Naive thymus-derived CD4-positive, alpha-beta T cell (primary cell): ENCODE data around the gene IFRD2. TPM values are rescaled to one million over a fixed set of nuclear protein-coding genes. Genes with fewer than 3 reads are reported as not detected.

Experiments used
- ATAC-seq: fragments of 150-1000 bp; cut with Tn5 transposase; 2 replicates; pipeline ENCODE4 v1.10.0; 2021; ENCODE audit warnings: mild to moderate bottlenecking, moderate library complexity
- CTCF ChIA-PET: fragments of 350-600 bp; sonication (Branson Sonifier 250); formaldehyde crosslinking; loops from one replicate; lab custom pipeline; 2021; ENCODE audit warnings: antibody characterized with exemption; lab: Charles Lee
- POLR2A ChIA-PET: fragments of 350-600 bp; sonication (Branson Sonifier 250); formaldehyde crosslinking; loops from one replicate; lab custom pipeline; 2021; ENCODE audit warnings: antibody characterized with exemption, inconsistent platforms; lab: Charles Lee
- DNase-seq, 9 donors: peaks; one replicate each; pipeline versions ENCODE4 v3.0.0 to v3.0.0-alpha.2; 2020 to 2022; ENCODE audit warnings: mixed read lengths in 1 of 9
- H3K27ac ChIP-seq: one replicate; pipeline ENCODE4 v1.7.0; 2013; ENCODE audit warnings: mild to moderate bottlenecking, low read depth, low read length, moderate library complexity
- H3K27me3 ChIP-seq, 2 donors: one replicate each; pipeline ENCODE4 v1.7.0; 2013; ENCODE audit warnings: low read length in 2 of 2, mild to moderate bottlenecking in 2 of 2, moderate library complexity in 2 of 2; ENCODE audit not compliant: control insufficient read depth in 2 of 2, insufficient read depth in 2 of 2
- H3K36me3 ChIP-seq, 3 experiments: 1 replicate in 2 of 3; 2 replicates in 1 of 3; pipeline ENCODE4 v1.7.0; 2013; ENCODE audit warnings: low read length in 3 of 3, mild to moderate bottlenecking in 3 of 3, moderate library complexity in 1 of 3; ENCODE audit not compliant: insufficient read depth in 3 of 3, control insufficient read depth in 2 of 3
- H3K4me1 ChIP-seq, 2 donors: one replicate each; pipeline ENCODE4 v1.7.0; 2013; ENCODE audit warnings: low read length in 2 of 2, mild to moderate bottlenecking in 2 of 2, moderate library complexity in 1 of 2; ENCODE audit not compliant: control insufficient read depth in 2 of 2, insufficient read depth in 2 of 2
- H3K4me3 ChIP-seq: 2 replicates; pipeline ENCODE4 v1.7.0; 2013; ENCODE audit warnings: mild to moderate bottlenecking, low read length
- H3K9me3 ChIP-seq, 3 experiments: 1 replicate in 2 of 3; 2 replicates in 1 of 3; pipeline ENCODE4 v1.7.0; 2013; ENCODE audit warnings: low read length in 3 of 3; ENCODE audit not compliant: control insufficient read depth in 2 of 3
- H3K27ac Mint-ChIP-seq, 9 donors: one replicate each; pipeline ENCODE4 v1.8.0; 2020 to 2022; ENCODE audit warnings: mixed read lengths in 9 of 9, mild to moderate bottlenecking in 8 of 9, moderate library complexity in 5 of 9, inconsistent platforms in 2 of 9
- H3K27me3 Mint-ChIP-seq, 5 donors: one replicate each; pipeline ENCODE4 v1.8.0; 2021 to 2022; ENCODE audit warnings: mixed read lengths in 5 of 5, mild to moderate bottlenecking in 1 of 5
- H3K36me3 Mint-ChIP-seq, 5 donors: one replicate each; pipeline ENCODE4 v1.8.0; 2020 to 2022; ENCODE audit warnings: mixed read lengths in 5 of 5, mild to moderate bottlenecking in 3 of 5, inconsistent platforms in 1 of 5
- H3K4me1 Mint-ChIP-seq, 7 donors: one replicate each; pipeline ENCODE4 v1.8.0; 2020 to 2022; ENCODE audit warnings: mixed read lengths in 7 of 7, mild to moderate bottlenecking in 3 of 7, inconsistent platforms in 1 of 7
- H3K4me3 Mint-ChIP-seq, 10 donors: one replicate each; pipeline ENCODE4 v1.8.0; 2020 to 2022; ENCODE audit warnings: mild to moderate bottlenecking in 10 of 10, mixed read lengths in 10 of 10, moderate library complexity in 6 of 10, inconsistent platforms in 2 of 10
- H3K9me3 Mint-ChIP-seq, 11 donors: one replicate each; pipeline ENCODE4 v1.8.0; 2020 to 2022; ENCODE audit warnings: mixed read lengths in 11 of 11, mild to moderate bottlenecking in 4 of 11, inconsistent platforms in 1 of 11, moderate library complexity in 1 of 11
- intact Hi-C, 2 donors: fragments of 100-400 bp; cut with micrococcal nuclease; formaldehyde crosslinking; loops; one replicate each; pipeline ENCODE4 v1.15.1; 2023
- polyA plus RNA-seq, 2 donors: library from polyadenylated mRNA; unstranded; fragments of 300-500 nt; fragmentation: Illumina TruSeq; gene quantifications; one replicate each; pipeline ENCODE4 v1.2.3, GENCODE V29; 2021
- total RNA-seq, 6 experiments: library from RNA in 5 of 6; stranded (reverse) in 5 of 6; gene quantifications; 1 replicate in 5 of 6; 2 replicates in 1 of 6; pipeline ENCODE4 v1.2.3 and lab custom pipeline; 2021 to 2026

Gene IFRD2
- total and polyA plus RNA-seq, 7 experiments from 2014 or later, result 53.7 to 85.1 (median 64.7) TPM

- H3K4me1 Mint-ChIP-seq, result peaks cover 14 to 36% (median 22%) of the 10 kb centered on the region in 7 donors
- no peaks in the 10 kb centered on the region for H3K9me3 Mint-ChIP-seq
- ChIA-PET CTCF (interaction anchor here (0.6 to 1.7 kb wide), 6 partner anchors 25 to 216 kb away, joined by 3 to 6 read pairs (median 4); partner anchors contain the start of gene HYAL2), POLR2A (interaction anchor here (0.8 to 4.8 kb wide), 11 partner anchors 14 to 67 kb away, joined by 3 to 41 read pairs (median 9); partner anchors contain the start of genes CYB561D2, GNAI2, NPRL2 and RASSF1)
- peak overlapping the region; percentile 86 for H3K27ac ChIP-seq
- no peaks in the 10 kb centered on the region for H3K9me3 ChIP-seq
- ATAC-seq, result no peak
- peak overlapping the region; percentile 84 to 99 (median 97) for H3K4me3 Mint-ChIP-seq
- peak overlapping the region; percentile 75 to 100 (median 99) for H3K27ac Mint-ChIP-seq
- H3K27me3 Mint-ChIP-seq, result no peaks in the 10 kb centered on the region
- peaks cover 0 to 7% (median 0%) of the 10 kb centered on the region in 3 experiments for H3K36me3 ChIP-seq
- no peak for DNase-seq
- intact Hi-C loops, result loop anchor here (2.0 to 10.0 kb wide), 12 partner anchors 31 to 1823 kb away; partner anchors contain the start of genes APEH (in 1 of the 2), CISH (in 1 of the 2), DUSP7 (in 1 of the 2) and INKA1 (in 1 of the 2)
- H3K27me3 ChIP-seq, result no peaks in the 10 kb centered on the region
- H3K4me3 ChIP-seq, result peak overlapping the region; percentile 97
- H3K36me3 Mint-ChIP-seq, result peaks cover 0 to 1% (median 0%) of the 10 kb centered on the region in 5 donors
- peaks cover 19 to 20% of the 10 kb centered on the region in 2 donors for H3K4me1 ChIP-seq
Observed at GRCh38 chr3:50297896-50298725, 5.9 kb upstream of the IFRD2 start.

DNA sequence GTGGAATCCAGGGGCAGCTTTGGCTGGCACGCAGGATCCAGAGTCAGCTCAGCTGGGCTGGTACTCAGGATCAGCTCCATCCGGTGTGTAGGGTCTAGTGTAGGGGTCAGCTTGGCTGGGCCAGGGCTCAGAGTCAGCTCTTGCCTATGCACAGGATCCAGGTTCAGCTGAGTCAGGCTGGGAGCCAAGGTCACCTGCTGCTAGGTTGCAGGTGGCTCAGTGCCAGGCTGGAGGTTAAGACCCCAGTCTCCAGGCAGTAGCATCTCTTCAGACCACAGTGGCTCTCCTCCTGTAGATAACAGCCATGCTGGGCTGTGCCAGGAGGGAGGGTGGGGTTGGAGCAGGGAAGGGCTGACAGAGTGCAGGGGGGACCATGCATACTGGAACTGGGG lies 5.2 kb upstream of the IFRD2 start:
- H3K36me3 ChIP-seq, result peaks cover 0 to 7% (median 0%) of the 10 kb centered on the region in 3 experiments
- peak overlapping the region in 6 of 9 donors; percentile 28 to 99 (median 97) for H3K27ac Mint-ChIP-seq
- H3K27ac ChIP-seq, result peak overlapping the region; percentile 86
- ChIA-PET POLR2A (interaction anchor here (1.1 to 4.8 kb wide), 5 partner anchors 13 to 53 kb away, joined by 3 to 41 read pairs (median 24); partner anchors contain the start of genes CYB561D2, LSMEM2, NPRL2 and TUSC2), CTCF (interaction anchor here (1.2 kb wide), 1 partner anchor 51 kb away, joined by 4 read pairs; no protein-coding TSS in a partner anchor)
- no peaks in the 10 kb centered on the region for H3K9me3 ChIP-seq
- DNase-seq (no peak), ATAC-seq (no peak)
- H3K27me3 Mint-ChIP-seq, result no peaks in the 10 kb centered on the region
- H3K4me1 Mint-ChIP-seq, result peaks cover 21 to 43% (median 28%) of the 10 kb centered on the region in 7 donors
- peaks cover 0 to 1% (median 0%) of the 10 kb centered on the region in 5 donors for H3K36me3 Mint-ChIP-seq
- no peaks in the 10 kb centered on the region for H3K9me3 Mint-ChIP-seq
- intact Hi-C loops, result loop anchor here (5.0 to 10.0 kb wide), 9 partner anchors 213 to 1823 kb away; partner anchors contain the start of genes APEH (in 1 of the 2), CISH (in 1 of the 2), DUSP7 (in 1 of the 2) and INKA1 (in 1 of the 2)
- H3K27me3 ChIP-seq, result no peaks in the 10 kb centered on the region
- H3K4me3 Mint-ChIP-seq, result peak overlapping the region in 7 of 10 donors; percentile 27 to 99 (median 85)
- peaks cover 24 to 25% of the 10 kb centered on the region in 2 donors for H3K4me1 ChIP-seq
- H3K4me3 ChIP-seq, result no peak overlapping the region

GRCh38 chr3:50296721-50297383 lies 4.6 kb upstream of the IFRD2 start:
- Histone ChIP-seq H3K9me3 (no peaks in the 10 kb centered on the region), H3K27me3 (no peaks in the 10 kb centered on the region), H3K27ac (no peak overlapping the region), H3K4me3 (no peak overlapping the region), H3K36me3 (peaks cover 0 to 11% (median 0%) of the 10 kb centered on the region in 3 experiments), H3K4me1 (peaks cover 24 to 25% of the 10 kb centered on the region in 2 donors)
- POLR2A ChIA-PET, result interaction anchor here (1.1 to 3.9 kb wide), 3 partner anchors 18 to 31 kb away, joined by 3 to 31 read pairs (median 4); partner anchors contain the start of genes LSMEM2 and TUSC2
- no peak for DNase-seq
- H3K27me3 Mint-ChIP-seq, result no peaks in the 10 kb centered on the region
- peaks cover 22 to 45% (median 31%) of the 10 kb centered on the region in 7 donors for H3K4me1 Mint-ChIP-seq
- peaks cover 0 to 1% (median 0%) of the 10 kb centered on the region in 5 donors for H3K36me3 Mint-ChIP-seq
- peak overlapping the region in 1 of 10 donors; percentile 42 for H3K4me3 Mint-ChIP-seq
- H3K9me3 Mint-ChIP-seq, result no peaks in the 10 kb centered on the region
- intact Hi-C loops, result loop anchor here (5.0 to 10.0 kb wide), 9 partner anchors 212 to 1822 kb away; partner anchors contain the start of genes APEH (in 1 of the 2), CISH (in 1 of the 2), DUSP7 (in 1 of the 2) and INKA1 (in 1 of the 2)
- peak overlapping the region in 4 of 9 donors; percentile 28 to 95 (median 62) for H3K27ac Mint-ChIP-seq
- CTCF ChIA-PET, result interaction anchor here (1.2 kb wide), 1 partner anchor 50 kb away, joined by 4 read pairs; no protein-coding TSS in a partner anchor
- no peak for ATAC-seq

DNA sequence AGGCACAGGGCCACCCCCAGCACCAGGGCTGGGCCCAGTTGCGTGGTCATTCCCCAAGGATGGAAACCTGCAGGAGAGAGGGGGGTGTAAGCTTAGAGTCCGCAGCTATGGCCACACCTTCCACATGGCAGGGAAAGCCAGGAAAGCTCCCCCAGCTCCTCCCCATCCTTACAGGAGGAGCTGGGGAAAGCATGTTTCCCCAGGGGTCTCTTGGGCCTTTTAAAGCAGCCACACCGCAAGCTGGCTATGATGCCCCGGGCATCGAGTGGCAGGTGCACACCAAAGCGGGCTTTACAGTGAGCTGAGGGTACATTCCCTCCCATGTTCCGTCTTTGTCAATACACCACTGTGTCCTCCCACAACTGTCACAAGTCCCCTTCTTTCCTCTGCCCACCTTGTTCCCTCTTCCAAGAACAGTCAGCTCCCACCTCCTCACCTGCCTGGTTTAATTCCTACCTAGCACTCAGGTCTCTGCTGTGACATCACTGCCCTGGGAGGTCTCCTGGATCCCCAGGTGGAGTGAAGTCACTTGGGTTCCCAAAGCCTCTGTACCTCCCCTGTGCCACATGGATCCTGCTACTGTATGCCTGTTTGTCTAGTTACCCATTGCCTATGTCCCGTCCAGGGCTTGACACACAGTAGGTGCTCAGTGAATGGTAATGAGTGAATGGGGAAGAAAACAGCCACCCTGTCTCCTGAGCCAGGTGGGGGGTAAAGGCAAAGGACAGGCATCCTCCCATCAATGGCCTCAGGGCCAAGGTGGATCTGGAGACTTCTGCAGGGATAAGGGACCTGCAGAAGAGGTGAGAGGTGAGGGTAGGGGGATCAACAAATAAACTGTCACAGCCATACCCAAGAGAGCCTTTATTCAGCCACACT lies 3.6 kb upstream of the IFRD2 start:
- Histone ChIP-seq H3K4me1 (peaks cover 32 to 34% of the 10 kb centered on the region in 2 donors), H3K36me3 (peaks cover 0 to 14% (median 0%) of the 10 kb centered on the region in 3 experiments), H3K27me3 (no peaks in the 10 kb centered on the region), H3K4me3 (no peak overlapping the region), H3K27ac (no peak overlapping the region), H3K9me3 (no peaks in the 10 kb centered on the region)
- Mint-ChIP-seq H3K4me1 (peaks cover 28 to 48% (median 38%) of the 10 kb centered on the region in 7 donors), H3K4me3 (peak overlapping the region in 1 of 10 donors; percentile 56), H3K27ac (peak overlapping the region in 4 of 9 donors; percentile 28 to 95 (median 47)), H3K9me3 (no peaks in the 10 kb centered on the region), H3K36me3 (peaks cover 0 to 1% (median 0%) of the 10 kb centered on the region in 5 donors), H3K27me3 (no peaks in the 10 kb centered on the region)
- POLR2A ChIA-PET, result interaction anchor here (0.9 to 1.3 kb wide), 2 partner anchors 32 to 55 kb away, joined by 3 to 4 read pairs; partner anchors contain the start of genes CYB561D2, NPRL2 and TUSC2
- no peak for DNase-seq
- CTCF ChIA-PET, result interaction anchor here (1.0 kb wide), 1 partner anchor 67 kb away, joined by 3 read pairs; no protein-coding TSS in a partner anchor
- ATAC-seq, result no peak
- intact Hi-C loops, result loop anchor here (5.0 to 10.0 kb wide), 9 partner anchors 211 to 1821 kb away; partner anchors contain the start of genes APEH (in 1 of the 2), CISH (in 1 of the 2), DUSP7 (in 1 of the 2) and INKA1 (in 1 of the 2)
